NCI-H1105 (cell line): ENCODE results near the gene SLC22A23.
"Not testable (repeated sequence)": the region's sequence is repeated elsewhere in the genome, so short reads cannot be mapped to it uniquely, and the experiment has no call there.

Experiments used
- DNase-seq: peaks from one replicate; lab custom pipeline; 2025; lab: John Stamatoyannopoulos, UW

The SLC22A23 gene

GRCh38 chr6:3267162-3267561 is 189.7 kb downstream of the SLC22A23 start:
- DNase-seq: no peak

GRCh38 chr6:3266170-3266569 is 190.7 kb downstream of the SLC22A23 start:
- DNase-seq: no peak

GRCh38 chr6:3265671-3266070 is 191.2 kb downstream of the SLC22A23 start:
- DNase-seq: no peak

- no peak for DNase-seq
Observed at GRCh38 chr6:3264356-3264755, 192.5 kb downstream of the SLC22A23 start.

- DNase-seq: no peak
Observed at GRCh38 chr6:3263096-3263495, 193.8 kb downstream of the SLC22A23 start.

- DNase-seq: no peak
Observed at GRCh38 chr6:3261921-3262320, 194.9 kb downstream of the SLC22A23 start.

DNA sequence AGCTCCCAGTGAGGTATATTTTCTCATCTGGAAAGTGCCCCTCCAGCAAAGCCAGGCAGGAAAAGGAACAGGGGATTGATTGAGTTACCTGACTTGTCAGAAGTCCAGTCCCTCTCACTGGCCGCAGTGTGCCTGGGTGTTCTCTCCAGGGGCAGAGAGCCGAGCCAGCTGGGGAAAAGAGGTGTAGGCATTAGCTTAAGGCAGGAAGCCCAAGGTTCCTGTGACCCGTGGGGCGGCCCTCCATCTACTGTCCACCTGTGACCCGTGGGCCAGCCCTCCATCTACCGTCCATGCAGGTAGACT is 195.4 kb downstream of the SLC22A23 start:
- no peak for DNase-seq

- DNase-seq: no peak
Observed at GRCh38 chr6:3260772-3261517, 195.9 kb downstream of the SLC22A23 start.

DNA sequence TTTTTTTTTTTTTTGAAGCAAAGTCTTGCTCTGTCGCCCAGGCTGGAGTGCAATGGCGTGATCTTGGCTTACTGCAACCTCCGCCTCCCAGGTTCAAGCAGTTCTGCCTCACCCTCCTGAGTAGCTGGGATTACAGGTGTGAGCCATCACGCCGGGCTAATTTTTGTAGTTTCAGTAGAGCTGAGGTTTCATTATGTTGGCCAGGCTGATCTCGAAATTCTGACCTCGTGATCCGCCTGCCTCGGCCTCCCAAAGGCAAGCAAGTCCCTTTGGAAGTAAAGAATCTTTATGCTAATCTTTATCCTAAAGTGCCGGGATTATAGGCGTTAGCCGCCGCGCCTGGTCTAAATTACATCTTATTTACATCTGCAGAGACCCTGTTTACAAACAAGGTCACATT is 196.6 kb downstream of the SLC22A23 start:
- DNase-seq: no peak

DNA sequence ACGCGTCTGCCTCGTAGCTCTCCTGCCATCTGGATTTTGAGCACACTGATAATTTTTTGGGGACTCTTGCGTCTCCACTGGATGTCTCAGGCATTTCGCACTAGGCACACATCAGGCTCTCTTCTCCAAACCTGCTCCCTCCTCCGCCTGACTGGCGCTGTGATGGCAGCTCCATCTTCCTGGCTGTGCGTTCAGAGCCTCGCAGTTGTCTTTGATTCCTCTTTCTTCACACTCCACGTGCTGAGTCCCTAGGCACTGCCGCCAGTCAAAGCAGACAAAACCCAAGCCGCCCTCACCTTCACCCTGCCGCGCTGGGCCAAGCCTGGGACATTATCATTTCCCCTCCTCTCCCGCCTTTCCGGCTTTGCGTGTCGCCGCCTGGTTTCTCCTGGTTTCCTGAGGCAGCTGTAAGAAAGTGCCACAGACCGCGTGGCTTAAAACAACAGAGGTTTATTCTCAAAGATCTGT is 197.3 kb downstream of the SLC22A23 start:
- DNase-seq: peak; percentile 29

DNA sequence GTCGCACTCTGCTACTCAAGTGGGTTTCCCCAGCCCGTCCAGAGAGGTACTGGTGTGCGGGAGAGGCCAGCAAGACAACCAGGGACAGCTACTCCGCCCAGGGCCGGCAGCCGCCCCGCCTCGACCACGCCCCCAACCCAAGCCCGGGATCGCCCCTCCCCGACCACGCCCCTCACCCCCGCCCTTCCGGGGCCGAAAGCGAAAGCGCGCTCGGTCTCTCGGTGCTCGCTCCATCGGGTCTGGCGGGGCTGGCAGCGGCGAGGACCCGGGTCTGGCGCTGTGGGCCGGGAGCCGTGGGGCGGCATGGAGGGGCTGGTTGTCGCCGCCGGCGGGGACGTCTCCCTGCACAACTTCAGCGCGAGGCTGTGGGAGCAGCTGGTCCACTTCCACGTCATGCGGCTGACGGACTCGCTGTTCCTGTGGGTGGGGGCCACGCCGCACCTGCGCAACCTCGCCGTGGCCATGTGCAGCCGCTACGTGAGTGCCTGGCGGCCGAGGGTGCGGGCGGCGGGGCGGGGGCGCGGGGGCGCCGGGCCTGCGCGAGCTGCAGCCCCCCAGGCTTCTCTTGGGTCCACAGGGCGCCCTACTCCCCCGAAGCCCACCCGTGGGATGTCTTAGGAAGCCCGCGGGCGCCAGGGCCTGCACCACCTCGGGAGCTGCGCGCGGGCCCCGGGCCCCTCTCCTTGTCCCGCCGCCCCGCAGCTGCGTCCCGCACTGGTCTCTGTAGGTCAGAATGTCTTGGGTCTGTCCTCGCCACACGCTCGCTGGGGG is 197.9 kb downstream of the SLC22A23 start, which contains the start of gene PSMG4:
Gene PSMG4 (plus strand): TSS at position 228 of the 771 bp plus-strand sequence. CDS start 76 bp downstream, at position 304.
- DNase-seq: peak; percentile 85

GRCh38 chr6:3258201-3258600 is 198.6 kb downstream of the SLC22A23 start:
- no peak for DNase-seq

DNA sequence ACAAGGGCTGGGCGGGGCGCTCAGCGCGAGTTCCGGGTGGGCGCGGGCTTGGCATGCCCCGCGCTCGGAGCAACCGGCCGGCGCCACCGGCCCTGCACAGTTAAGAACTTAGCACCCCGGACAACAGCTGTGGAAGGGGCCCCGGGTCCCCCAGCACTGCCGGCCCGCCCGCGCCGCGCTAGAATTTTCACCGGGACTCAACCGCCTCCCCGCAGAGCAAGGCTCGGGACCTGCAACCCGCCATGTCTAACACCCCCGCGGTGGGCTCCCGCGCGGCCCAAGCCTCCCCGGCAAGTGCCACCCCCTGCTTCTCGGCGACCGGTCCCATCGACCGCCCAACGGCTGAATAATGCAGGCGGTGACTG is 203.3 kb downstream of the SLC22A23 start:
- DNase-seq: no peak

DNA sequence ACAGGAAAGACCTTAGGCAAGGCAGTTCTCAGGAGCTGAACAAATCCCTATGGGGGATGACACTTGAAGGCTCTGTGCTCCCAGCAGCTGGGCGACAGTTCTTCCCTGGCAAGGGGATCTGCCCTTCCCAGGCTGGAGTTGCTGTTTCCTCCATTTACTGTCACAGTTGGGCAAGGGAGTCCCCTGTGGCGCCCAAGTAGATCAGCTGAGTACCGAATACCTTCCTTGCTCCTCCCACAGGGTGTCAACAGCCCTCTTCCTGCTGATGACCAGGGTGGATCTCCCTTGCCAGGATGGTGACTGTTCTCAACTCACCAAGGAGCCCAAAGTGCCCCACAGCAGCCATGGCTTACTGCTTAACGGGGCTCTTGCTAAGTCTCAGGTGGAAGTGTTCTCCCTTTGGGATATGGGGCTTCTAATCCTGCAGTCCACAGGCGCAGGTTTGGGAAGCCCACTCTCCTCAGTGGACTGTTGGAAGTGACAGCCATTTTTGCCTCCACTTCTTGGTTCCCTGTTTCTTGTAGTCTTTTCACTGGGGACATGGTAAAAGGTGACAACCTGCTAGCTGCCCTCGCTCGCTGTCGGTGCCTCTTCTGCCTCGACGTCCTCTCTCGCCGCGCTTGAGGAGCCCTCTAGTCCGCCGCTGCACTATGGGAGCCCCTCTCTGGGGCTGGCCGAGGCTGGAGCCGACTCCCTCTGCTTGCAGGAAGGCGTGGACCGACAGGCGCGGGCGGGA is 203.8 kb downstream of the SLC22A23 start:
- DNase-seq: no peak

GRCh38 chr6:3252369-3252768 is 204.5 kb downstream of the SLC22A23 start:
- no peak for DNase-seq

DNA sequence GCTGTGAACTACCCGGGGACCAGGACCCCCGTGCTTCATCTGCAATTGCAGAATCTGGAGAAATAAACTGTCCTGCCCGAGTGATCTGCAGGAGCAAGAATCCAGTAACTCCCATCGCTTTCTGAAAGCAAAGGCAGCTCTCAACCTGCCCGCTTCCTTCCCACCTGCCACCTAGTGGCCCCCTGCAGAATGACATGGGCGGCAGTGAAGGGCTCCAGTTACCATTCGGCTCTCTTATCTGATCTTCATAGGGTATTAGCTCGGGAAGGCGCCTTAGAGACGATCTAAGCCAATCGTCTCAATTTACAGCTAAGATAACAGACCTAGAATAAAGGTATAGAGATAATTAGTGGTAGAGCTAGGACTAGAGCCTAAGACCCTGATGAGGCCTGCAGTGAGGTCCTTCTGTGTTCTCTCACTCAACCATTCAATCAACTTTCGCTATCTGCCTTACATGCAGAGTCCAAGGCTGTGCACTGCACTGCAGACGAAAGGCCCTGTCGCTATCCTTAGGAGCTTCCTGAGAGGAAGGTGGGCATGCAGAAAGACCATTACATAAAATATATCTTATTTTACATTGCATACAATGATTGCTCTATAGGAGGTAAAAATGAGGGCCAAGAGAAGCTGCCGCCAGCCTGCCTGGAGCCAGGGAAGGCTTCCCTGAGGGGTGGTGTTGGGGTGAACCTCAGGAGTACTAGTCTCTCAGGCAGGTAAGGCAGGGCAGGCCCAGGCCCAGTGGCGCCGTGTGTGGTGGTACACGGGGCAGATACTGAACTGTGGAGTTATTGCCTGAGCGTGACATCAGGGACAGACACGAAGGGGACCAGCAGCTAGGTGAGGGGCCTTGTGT is 205.2 kb downstream of the SLC22A23 start:
- peak; percentile 82 for DNase-seq

- DNase-seq: no peak
Observed at GRCh38 chr6:3250231-3250675, 206.6 kb downstream of the SLC22A23 start.

- no peak for DNase-seq
Observed at GRCh38 chr6:3249821-3250220, 207.0 kb downstream of the SLC22A23 start.

- DNase-seq: no peak
Observed at GRCh38 chr6:3247255-3248146, 209.3 kb downstream of the SLC22A23 start.

DNA sequence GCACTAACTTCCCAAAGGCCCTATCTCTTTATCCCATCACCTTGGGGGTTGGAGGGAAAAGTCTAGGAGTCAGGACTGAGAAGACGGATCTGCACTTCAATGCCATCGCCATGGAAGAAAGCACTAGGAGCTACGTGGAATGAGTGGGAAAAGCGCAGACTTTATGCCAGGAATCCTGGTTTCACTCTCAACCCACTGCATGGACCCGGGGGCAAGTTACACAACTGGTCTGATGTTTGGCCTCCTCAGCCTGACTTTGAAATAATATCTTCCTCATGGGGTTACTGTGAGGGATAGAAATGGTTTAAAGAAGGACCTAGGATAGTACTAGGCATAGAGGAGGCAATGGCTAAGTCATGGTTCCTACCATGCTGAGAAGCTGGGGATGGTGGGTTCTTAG is 211.6 kb downstream of the SLC22A23 start:
- no peak for DNase-seq

DNA sequence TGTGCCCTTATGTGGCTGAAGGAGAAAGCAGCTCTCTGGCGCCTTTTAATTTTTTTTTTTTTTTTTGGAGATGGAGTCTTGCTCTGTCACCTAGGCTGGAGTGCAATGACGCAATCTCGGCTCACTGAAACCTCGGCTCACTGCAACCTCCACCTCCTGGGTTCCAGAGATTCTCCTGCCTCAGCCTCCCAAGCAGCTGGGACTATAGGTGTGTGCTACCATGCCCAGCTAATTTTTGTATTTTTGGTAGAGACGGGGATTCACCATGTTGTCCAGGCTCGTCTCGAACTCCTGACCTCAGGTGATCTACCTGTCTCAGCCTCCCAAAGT is 212.1 kb downstream of the SLC22A23 start:
- DNase-seq: not testable (repeated sequence)
